ENCODE measurements around the gene MOG. TPM values are rescaled to one million over a fixed set of nuclear protein-coding genes. Genes with fewer than 3 reads are reported as not detected.

The MOG gene
- total RNA-seq, 1 experiment from 2014 or later, result 0.55 TPM

- H3K27ac Mint-ChIP-seq, result no peak overlapping the region; the same call in 1 of the 2 replicates
- ATAC-seq (peak; percentile 2), DNase-seq (ENCODE audit: low spot score) (peak; percentile 36)
- ChIA-PET CTCF (interaction anchor here (2.5 to 4.4 kb wide), 2 partner anchors 18 to 23 kb away, joined by 10 to 28 read pairs; no protein-coding TSS in a partner anchor), POLR2A (no interaction called here)
- no peaks in the 10 kb centered on the region for H3K27me3 Mint-ChIP-seq (ENCODE audit: low read depth)
- TF ChIP-seq TEAD1 (CRISPR knock-in tag; IDR thresholded peaks at IDR 0.05), result peak; percentile 34; the same call in 1 of the 2 replicates
- no peak for TF ChIP-seq STAT6 (CRISPR knock-in tag; conservative IDR thresholded peaks at IDR 0.05; ENCODE audit: low read depth)
- TF ChIP-seq, protein P1, sequence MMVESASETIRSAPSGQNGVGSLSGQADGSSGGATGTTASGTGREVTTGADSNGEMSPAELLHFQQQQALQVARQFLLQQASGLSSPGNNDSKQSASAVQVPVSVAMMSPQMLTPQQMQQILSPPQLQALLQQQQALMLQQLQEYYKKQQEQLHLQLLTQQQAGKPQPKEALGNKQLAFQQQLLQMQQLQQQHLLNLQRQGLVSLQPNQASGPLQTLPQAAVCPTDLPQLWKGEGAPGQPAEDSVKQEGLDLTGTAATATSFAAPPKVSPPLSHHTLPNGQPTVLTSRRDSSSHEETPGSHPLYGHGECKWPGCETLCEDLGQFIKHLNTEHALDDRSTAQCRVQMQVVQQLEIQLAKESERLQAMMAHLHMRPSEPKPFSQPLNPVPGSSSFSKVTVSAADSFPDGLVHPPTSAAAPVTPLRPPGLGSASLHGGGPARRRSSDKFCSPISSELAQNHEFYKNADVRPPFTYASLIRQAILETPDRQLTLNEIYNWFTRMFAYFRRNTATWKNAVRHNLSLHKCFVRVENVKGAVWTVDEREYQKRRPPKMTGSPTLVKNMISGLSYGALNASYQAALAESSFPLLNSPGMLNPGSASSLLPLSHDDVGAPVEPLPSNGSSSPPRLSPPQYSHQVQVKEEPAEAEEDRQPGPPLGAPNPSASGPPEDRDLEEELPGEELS (CRISPR knock-in tag; IDR thresholded peaks at IDR 0.05), result no peak
- TF ChIP-seq SP1 (CRISPR knock-in tag; conservative IDR thresholded peaks at IDR 0.05), result peak; percentile 48; the same call in 1 of the 2 replicates
- no peak for TF ChIP-seq ZNF281 (CRISPR knock-in tag; IDR thresholded peaks at IDR 0.05)
- TF ChIP-seq, protein P2, sequence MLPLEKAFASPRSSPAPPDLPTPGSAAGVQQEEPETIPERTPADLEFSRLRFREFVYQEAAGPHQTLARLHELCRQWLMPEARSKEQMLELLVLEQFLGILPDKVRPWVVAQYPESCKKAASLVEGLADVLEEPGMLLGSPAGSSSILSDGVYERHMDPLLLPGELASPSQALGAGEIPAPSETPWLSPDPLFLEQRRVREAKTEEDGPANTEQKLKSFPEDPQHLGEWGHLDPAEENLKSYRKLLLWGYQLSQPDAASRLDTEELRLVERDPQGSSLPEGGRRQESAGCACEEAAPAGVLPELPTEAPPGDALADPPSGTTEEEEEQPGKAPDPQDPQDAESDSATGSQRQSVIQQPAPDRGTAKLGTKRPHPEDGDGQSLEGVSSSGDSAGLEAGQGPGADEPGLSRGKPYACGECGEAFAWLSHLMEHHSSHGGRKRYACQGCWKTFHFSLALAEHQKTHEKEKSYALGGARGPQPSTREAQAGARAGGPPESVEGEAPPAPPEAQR (CRISPR knock-in tag; IDR thresholded peaks at IDR 0.05), result no peak
- no peak for TF ChIP-seq CDX4 (CRISPR knock-in tag; IDR thresholded peaks at IDR 0.05; ENCODE audit: borderline replicate concordance)
- 0 out of 2 replicates have a peak, but pooled peaks have one; percentile 45 for TF ChIP-seq ARID4B (CRISPR knock-in tag; IDR thresholded peaks at IDR 0.05; ENCODE audit: borderline replicate concordance)
- no peak for TF ChIP-seq PREB (CRISPR knock-in tag; IDR thresholded peaks at IDR 0.05; ENCODE audit: borderline replicate concordance)
- TF ChIP-seq NFE2L1 (CRISPR knock-in tag; IDR thresholded peaks at IDR 0.05), result no peak
- no peaks in the 10 kb centered on the region for H3K36me3 Mint-ChIP-seq
- peaks cover 66% of the 10 kb centered on the region for H3K4me1 Mint-ChIP-seq
- no peaks in the 10 kb centered on the region for H3K9me3 Mint-ChIP-seq
- H3K4me3 Mint-ChIP-seq, result peak overlapping the region; percentile 87
Measured at GRCh38 chr6:29631209-29631810, 25.6 kb upstream of the MOG start.
